ENCODE measurements around the gene GLB1L2.

GLB1L2 gene

DNA sequence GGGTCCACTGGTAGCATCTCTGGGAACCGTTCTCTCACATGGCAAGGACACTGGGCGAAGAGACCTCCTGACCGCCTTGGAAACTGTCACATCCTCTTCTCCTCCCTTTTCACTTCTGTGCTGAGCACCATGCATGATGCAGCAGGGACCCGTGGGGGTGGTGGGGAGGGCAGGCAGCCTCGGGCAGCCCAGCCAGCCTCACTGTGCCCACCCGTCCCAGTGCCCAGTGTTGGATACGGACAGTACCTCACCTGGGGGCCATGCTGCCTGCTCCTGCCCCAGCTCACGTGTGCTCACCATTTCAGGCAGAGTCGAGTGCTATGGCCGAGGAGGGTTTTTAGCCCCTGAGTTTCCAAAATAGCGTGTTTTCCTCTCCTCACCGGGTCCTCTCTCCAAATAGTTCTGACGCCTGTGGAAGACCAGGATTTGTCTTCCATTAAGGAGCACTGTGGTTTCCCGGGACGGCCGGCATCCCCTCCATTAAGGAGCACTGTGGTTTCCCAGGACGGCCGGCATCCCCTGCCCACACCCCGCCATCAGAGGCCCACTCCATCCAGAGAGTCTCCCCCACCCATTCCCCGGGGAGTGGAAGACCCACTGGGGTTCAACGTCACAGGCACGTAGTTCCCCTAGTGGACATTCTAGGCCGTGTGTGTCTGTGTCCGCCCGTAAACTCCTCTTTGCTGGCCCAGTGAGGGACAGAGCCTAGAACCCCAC is 57.8 kb downstream of the GLB1L2 start:
- no peak for DNase-seq

DNA sequence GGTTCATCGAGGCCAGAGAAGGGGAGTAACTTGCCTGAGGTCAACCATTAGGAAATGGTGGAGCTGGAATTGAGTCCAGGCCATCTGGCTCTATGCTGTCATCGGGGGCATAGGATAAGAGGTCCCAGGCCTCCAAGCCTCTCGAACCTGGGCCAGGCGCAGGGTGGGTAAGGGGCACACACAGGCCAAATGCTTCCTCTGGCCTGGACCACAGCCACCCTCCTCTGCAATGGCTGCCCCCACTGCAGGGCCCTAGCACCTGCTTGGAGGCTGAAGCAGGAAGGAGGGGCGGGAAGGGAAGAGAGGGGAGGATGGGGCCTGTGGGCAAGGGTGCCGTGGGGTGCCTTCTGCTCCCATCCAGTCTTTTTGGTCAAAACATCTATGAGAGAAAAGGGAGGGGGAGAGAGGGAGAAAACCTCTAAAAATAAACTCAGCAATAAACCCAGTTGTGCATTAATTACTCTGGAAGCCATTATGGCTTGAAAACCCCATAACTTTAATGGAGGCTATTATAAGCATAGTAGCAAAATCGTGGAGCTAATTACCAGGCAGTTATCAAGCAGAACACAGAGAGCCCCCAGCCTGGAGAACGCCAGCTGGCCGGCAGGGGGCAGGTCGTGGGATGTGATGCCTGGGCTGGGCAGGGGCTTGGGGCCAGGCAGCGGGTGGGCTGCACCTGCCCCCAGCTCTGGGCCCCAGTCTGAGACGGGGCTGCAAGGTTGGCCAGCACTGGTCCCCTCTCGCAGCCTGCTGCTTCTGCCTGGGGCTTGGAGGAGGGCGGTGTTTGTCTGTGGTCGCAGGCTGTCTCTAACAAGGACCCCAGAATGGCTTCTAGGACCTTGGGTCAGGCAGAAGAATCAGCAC is 59.1 kb downstream of the GLB1L2 start:
- no peak for DNase-seq

DNA sequence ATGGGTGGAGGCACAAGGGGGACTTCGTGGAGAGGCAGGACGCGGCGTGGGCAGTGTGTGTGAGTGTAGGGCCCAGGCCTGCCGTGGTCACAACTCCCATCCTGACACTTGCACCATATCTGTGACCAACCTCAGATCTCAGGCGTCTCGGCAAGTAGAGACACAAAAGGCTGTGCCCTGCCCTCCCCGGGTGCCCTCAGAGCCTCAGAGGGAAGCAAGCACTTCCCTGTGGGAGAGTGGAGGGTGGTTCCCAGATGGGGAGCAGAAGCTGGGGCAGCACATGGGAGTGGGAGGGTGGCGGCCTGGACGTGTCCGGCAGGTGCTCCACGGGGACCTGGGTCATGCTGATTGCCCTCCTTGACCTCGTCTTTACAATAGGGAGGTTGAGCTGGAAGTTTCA is 59.9 kb downstream of the GLB1L2 start:
- DNase-seq, result no peak

DNA sequence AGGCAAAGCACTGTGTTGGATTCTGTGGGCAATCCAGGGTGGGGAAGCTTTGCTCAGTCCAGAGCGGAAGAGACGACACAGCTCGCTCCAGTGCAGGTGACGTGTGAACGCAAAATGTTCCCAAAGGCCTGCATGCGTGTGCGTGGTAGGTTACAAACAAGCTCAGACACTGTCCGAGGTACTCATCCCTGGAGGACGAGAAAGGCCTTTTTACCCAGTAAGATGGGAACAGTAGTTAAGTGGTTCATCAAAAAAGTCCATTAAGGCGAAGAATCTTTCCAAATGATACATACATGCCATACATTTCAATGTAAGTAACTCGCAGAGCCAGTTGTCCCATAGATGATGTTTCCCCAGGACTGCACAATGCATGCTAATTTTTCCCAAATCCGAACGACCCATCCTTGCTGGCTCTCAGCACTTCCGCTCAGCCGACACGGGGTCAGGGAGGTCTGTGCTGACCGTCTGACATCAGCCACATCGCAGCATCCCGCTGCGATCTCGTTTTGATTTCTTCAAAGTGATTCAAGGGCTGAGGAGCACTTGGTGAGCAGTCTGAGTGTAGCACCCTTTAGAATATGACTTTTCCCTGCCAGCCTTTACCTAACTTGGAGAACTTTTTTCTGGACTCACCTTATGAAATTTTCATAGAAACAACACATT is 61.3 kb downstream of the GLB1L2 start:
- DNase-seq, result no peak

DNA sequence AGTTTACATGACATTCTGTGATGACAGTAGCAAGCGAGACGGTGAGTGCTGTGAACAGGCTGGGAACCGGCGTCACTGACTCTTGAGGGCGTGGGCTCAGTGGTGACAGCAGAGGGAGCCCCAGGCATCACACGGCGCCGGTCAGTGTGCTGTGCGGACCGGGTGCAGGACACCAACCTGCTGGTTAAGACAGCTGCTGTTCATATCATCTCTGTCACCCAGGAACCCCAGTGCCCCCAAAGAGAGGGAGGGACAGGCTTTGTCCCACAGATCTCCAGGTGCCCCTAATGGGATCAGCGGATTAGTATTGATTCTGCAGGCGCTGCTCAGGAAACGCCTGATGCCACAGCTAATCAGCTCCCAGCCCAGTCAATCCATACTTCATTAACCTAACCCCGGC is 61.9 kb downstream of the GLB1L2 start:
- DNase-seq, result no peak

DNA sequence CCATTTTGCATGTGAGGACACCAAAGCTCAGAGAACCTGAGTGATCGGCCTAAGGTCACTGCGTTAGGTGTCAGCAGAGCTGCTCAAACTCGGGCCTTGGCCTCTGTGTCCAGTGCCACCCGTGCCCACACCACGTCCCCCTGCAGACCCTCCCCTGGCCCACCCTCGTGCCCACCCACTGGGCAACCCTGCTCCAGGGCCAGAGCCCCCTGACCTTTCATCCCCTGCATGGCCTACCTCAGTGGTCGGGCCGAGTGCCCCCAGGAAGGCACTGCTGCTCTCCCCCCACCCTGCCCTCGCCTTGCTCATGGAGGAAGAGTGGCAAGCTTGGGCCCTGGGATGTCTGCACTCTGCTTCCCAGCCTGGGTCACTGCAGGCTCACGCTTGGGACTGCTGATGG is 62.5 kb downstream of the GLB1L2 start:
- no peak for DNase-seq

DNA sequence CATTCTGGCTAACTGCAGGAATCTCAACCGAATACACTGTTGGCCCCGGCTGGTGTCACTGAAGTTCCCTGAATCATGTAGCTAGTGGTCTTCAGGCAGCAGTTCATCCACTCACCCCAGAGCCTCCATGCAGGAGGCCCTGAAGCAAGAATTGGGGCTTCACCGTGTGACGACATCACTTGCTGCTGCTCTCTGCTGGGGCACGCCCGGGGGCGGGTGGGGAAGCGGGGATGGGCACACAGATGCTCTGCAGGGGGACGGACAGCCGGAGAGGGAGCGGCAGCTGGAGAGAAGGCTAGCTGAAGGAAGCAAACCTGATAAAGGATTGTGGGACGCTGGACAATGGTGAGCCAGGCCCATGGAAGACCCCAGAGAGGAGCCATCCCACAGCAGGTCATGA is 63.2 kb downstream of the GLB1L2 start:
- DNase-seq, result no peak

DNA sequence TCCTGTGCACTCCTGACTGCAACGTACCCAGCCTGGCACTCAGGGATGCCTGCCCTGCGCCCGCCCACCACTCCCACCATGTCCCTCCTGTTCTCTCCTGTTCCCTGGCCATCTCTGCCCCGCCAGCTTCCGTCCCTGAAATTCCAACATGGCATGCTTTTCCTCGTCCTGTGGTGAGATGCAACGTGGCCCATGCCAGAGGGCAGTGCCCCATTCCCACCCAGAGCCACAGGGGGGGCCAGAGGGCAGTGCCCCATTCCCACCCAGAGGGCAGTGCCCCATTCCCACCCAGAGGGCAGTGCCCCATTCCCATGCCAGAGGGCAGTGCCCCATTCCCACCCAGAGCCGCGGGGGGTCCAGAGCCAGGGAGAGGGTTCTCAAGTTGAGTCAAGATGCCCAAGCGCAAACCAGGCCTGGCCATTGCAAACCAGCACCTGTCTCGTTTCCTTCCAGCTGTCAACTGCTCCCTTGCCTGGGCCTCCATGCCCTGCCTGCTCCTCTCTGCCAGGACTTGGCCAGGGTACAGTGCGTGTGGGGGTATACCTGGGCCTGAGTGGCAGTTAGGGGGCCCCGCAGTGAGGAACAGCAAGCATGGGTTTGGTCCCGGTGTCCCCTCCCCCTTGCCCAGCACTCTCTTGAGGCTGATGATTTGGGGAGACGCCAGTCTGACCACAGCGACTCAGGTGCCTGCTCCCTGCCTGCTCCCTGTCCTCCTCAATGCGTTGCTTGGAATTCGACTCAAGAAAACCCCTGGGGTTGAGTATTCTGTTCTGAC is 65.7 kb downstream of the GLB1L2 start:
- DNase-seq, result no peak

DNA sequence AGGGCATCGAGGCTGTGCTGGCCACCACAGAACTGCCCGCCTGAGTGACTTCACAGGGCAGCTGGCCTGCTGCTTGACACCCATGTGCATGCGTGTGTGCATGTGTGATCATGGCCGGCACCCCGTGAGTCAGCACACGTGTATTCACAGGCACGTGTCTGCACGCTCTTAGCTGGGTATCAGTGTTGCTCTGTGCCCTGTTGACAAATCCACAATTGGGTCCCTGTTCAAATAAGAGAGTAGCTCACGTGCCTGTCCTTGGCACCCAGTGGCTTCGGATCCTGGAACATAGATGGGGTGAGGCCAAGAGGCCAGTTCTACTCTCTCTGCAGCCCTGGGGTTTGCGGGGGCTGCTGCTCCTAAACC is 66.3 kb downstream of the GLB1L2 start:
- DNase-seq, result no peak

DNA sequence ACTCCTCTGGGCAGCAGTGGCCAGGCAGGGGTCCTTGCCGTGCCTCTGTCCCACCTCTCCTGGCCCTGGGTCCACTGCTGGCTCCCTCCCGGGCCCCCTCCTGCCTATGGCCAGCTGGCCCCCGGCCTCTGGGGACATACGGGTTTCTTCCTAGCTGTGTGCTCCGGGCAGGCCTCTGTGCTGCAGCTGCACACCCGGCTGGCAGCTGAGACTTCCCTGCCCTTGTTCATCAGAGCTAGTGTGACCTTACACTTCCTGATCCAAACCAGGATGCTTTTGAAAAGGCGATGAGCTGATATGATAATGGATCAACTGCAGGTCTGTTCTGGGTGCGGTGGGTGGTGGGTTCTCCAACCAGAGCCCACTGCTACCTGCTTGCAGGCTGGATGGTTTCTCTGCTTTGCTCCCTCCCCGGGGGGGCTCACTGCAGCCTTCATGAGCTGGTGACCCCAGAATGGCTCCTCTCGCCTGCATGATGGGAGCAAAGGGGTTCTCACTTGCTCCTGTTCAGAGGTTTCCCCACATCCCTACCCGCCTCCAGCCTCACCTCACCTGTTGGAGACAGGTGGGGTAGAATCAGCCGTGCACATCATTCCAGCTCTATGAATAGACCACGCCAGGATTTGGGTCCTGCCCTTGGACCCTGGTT is 67.0 kb downstream of the GLB1L2 start:
- DNase-seq, result no peak

DNA sequence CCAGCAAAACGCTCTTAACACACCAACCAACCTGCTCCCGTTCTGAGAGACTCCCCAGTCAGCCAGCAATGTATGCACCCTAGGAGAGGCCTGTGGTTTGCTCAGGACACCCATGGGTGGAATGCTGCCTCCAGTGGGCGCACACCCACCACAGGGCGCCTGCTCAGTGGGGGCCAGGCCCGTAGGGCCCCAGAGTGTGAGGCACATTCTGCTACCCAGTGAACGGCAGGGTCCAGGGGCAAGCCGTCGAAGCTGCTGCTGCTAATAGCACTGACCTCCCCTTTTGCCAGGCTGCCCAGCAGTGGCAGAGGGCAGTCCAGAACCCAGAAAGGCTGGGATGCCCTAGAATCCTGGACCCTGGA is 67.5 kb downstream of the GLB1L2 start:
- no peak for DNase-seq

DNA sequence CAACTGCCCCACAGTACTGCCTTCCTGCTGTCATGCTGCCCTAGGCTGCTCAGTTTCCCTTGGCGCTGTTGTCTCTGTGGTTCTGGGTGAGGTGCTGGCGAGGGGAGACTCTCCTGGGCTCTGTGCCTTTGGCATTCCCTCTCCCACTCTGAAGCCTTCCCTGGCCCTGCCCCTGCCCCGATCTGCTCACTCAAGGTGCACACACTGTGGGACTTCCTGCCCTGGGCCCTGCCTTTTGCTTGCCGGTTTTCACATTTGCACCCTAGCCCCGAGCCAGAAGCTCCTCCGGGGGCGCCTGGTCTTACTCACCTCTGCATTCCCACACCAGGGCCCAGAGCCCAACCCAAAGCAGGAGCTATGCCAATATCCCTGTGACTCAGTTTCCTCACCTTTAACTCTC is 68.2 kb downstream of the GLB1L2 start:
- DNase-seq, result no peak

DNA sequence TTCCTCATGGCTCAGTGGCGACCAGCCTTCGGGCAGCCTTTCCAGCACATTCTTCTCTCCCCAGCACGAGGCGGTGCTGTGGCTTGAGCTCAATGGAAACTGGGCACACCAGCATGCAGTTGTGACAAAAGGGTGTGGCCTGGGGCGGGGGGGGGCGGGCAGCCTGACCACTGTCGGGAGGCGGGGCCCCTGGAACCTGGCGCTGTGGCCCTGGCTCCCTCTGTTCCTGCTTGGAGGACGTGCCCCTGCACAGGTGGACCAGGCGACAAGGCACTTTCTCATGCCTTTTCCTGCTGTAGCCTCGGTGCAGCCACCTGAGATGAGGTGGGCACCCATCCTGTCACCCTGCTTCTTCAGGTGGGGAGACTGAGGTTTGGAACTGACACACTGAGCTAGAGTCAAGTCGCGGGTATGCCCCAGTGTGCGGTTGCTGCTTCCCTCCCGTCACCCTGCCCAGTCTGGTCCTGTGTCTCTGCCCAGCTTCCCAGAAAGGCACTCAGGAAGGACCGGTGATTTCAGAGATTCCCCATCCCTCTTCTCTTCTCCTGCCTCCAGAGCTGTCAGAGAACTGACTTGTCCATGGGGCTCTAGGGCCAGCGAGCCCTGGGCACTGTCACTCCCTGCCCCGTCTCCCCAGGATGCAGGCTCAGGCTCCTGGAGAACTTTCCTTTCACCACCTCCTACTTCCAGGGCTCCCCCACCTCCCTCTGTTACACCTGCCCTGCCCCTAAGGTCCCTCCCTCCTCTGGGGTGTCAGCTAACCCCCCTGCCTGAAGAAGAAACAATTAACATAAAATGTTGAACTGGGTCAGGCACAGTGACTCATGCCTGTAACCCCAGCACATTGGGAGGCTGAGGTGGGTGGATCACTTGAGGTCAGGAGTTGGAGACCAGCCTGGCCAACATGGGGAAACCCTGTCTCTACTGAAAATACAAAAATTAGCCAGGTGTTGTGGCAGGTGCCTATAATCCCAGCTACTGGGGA is 70.3 kb downstream of the GLB1L2 start:
- DNase-seq, result no peak

DNA sequence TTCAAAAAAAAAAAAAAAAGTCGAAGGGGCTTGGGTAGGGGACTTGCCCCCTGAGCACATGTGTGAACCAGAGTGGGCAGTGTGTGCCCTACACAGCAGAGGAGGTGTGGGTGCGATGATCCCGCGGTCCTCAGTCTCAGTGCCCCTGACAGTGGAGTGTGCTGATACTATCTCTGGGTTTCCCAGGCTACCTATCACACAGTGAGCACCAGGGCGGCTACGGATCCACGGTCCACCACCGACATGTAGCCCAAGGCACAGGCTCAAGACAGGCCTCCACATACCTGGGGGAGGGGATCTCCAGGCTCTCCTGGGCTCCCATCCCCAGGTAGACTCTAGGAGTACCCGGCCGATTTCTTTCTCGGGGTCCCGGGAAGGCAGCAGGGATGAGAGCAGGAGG is 71.1 kb downstream of the GLB1L2 start:
- DNase-seq, result no peak

DNA sequence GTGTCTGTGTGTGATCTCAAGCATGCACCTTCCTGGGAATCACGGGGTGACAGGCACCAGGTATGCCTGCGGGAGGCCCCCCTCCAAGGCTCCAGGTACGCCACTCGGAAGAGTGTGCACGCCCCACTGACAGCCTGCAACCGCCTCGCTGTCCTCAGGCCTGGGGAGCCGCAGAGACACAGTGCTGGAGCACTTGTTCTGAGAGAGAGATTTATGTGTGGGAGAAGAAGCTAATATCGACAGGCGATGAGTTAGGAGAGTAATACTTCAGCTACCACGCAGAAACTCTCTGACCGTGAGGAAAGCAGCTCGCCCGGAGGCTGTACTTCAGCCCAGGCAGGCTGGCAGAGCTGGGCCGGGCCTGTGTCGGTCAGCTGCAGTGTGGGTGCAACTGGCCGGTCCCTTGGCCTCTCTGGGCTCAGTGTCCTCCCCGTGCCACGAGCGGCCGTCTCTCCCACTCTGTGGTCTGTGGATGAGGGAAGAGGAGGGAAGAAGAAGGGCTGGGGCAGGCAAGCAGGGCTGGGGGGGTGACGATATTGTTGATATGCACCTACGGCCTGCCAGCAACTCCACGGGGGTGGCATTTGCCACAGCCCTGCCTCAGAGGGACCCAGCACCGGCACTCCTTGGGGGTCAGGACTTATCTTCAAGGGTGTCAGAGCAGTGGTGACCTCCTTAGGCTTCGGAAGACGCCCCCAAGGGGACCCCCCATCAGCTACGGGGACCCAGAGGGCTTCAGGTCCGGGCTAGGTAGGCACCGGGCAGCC is 73.0 kb downstream of the GLB1L2 start:
- DNase-seq, result no peak

DNA sequence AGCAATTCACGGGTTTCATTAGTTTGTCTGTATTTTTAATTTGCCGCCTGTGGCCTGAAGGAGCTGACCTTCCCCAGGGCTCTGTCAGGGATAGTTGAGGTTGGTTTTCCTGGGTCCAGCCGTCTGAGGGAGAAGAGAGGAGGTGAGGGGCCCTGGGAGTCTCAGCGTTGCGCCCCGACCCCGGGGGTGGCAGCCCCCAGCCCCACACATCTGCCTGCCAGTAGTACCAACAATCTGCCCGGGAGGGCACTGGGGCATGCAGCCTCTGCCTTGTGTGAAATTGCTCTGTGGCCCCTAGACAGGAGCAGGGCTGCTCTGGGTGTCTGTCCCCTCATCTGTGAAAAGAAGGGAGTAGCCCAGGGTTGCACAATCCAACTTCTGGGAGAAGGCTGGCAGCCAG is 73.6 kb downstream of the GLB1L2 start:
- no peak for DNase-seq

DNA sequence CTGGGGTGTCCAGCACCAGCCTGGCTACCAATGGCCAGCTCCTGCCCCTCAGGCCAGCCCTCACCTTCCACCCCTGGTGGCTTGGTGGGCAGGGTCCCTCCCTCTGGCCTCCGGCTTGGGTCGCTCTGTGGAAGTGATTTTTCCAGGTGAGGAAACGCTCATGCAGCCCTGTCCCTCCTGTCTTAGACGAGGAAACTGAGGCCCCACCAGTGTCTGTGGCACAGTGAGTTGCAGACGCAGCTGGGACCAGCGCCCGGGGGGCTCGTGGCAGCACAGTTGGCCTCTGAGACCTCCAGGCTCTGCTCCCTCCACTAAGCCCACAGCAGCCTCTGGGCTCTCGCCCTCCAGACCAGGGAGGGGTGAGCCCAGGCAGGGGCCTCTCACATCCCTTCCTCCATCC is 74.1 kb downstream of the GLB1L2 start:
- no peak for DNase-seq

DNA sequence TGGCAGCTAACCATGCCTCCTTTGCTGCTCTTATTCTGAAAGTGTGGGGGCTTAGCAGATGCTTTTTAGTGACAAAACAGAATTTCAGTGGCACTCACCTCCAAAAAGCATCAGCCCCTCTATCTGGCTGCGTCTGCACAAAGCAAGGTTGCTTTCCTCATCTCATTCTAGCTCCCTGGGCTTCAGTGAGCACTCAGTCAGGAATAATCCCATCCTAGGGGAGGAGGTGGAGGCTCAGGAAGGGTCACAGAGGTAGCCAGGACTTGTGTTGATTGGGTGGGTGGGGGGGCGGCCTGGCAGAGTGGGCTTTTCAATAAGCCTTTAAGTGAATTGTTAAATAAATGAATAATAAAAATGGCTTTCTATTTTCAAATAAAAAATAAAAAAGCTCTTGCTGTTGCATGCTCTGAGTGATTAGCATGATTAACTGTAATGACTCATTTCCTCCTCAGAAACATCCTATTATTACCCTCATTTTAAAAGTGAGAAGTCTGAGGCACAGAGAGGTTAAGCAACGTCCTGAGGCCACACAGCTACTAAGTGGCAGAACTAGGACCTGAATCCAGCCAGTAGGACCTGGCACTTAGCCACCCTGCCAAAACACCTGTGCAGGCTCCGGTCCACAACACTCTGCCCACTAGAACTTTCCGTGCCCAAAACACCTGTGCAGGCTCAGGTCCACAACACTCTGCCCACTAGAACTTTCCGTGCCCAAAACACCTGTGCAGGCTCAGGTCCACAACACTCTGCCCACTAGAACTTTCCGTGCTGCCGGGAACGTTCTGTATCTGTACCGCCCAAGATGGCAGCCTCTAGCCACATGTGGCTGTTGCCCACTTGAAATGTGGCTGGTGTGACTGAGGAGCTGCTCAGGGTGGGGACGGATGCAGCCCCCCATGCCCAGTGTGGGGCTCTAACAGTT is 74.7 kb downstream of the GLB1L2 start:
- no peak for DNase-seq

DNA sequence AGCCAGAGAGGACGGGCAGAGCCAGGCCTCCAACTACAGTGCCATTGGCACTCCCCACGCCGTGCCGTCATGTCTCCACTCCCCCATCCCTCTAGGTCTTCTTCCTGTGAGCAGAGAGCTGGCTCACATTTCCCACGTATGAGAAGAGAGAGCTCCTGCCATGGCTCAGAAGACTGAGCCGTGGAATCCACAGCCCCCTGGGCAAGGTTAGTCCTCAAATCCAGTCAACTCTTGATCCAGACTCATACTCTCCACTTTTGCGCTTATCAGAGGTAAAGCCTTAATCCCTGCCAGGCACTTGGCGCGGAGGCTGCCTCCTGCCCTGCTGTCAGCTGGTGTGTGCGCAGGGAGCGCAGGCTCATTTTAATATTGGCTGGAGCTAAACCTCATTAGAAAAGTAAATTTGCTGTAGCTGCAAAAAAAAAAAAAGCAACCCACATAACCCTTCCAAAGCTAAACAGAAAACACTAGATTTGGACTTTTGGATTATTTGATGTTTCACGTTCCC is 75.6 kb downstream of the GLB1L2 start:
- DNase-seq, result no peak

Data from NCI-H345 (cell line).